HG03520 (cell line): ENCODE data around the gene GLYATL3.

Experiments used
- ATAC-seq: cut with Tn5 transposase; IDR thresholded peaks from one replicate; pipeline ENCODE4 v1.9.1; 2021; ENCODE audit warnings: mild to moderate bottlenecking, moderate library complexity; ENCODE audit not compliant: unreplicated experiment

GLYATL3 gene

DNA sequence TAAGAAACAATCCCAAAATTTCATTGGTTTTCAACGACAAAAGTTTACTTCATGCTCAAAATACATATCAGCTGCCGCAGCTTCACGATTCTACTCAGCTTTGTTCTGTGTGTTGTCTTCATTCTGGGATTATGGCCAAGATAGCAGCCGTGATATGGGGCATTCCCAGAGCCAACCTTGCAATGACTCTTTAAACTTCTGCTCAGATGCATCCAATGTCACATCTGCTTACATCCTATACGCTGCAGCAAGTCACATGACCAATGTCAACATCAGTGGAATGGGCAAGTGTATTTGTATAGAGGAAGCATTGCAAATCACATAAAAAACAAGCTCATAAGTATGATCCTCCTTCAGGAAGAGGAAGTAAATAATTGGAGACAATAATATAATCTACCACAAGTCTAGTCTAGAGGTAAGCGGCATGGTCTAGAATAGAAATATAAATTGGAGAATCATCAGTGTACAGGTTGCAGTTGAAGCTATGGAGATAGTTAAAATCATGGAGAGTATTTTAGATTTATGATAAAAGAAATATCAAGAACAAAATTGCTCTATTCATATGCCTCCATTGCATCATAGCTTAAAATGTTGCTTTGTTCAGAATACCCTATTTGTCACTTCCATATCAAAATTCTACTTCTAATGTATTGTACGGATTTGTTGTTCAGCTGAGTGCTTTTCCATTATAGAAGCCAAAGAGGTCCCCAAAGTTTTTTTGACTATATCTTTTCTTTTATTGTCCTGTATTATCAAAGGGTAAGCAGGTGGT is 43.5 kb downstream of the GLYATL3 start:
- no peak for ATAC-seq

DNA sequence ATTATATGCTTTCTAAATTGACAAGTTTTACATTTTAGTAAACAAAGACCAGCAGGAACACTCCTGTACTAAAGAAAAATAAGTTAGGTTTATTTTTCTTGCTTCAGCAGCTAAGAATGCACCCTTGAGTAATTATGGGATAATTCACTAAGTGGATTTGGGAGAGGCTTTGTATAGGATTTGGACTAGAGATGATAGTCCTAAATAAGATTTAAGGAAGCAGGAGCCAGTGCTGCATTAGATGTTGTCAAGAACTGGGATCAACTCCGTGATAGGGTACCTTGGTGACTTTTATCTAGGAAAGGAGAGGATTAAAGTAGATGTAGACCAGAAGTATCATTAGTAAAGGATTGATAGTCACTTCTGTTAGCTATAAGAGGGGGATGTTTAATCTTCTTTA is 46.6 kb downstream of the GLYATL3 start:
- no peak for ATAC-seq

DNA sequence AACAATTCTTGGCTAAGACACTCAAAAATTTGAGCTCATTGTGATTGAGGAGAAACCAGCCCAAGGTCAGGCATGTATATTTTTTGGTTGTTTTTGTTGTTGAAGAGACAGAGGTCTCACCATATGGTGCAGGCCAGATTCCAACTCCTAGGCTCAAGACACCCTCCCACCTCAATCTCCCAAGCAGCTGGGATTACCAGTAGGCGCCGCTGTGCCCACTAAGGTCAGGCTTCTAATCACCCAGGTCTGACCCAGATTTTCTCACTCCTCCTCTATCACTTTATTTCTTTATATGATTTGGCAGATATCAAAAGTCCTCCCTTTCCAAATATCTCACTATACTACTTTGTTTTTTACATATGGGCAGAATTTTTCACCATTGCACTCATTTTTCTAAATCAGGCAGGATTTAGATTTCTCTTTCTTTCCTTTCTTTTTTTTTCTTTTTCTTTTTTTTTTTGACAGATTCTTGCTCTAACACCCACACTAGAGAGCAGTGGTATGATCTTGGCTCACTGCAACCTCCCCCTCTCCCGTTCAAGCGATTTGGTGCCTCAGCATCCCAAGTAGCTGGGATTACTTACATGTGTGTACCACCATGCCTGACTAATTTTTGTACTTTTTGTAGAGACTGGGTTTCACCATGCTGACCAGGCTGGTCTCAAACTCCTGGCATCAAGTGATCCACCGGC is 49.0 kb downstream of the GLYATL3 start:
- no peak for ATAC-seq

DNA sequence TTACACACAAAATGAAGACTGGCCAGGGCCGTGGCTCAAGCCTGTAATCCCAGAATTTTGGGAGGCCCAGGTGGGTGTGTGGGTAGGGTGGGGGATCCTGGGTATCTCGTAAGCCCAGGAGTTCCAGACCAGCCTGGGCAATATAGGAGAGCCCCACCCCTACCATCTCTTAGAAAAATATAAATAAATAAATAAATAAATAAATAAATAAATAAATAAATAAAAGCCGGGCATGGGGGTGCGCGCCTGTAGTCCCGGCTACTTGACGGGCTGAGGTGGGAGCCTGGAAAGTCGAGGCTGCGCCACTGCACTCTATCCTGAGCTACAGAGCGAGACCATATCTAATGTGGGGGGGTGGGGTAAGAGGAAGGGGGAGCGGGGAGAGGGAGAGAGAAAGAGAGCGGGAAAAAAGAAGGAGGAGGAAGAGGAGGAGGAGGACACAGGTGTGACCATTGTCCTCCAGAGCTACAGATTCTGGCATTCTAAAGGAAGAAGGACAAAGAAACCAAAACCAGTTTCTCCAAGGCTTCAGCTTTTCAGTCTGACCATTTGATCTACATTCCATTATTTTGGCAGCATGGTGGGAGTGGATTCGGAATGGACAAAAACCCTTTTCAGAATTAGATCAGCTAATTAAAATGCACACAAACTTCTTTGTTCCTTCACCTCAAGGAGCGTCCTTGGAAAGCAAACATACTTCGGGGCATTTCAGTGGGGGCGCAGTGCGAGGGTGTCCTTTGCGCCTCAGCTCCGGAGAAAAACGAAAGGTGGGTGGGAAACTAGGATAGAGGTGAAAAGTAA is 50.2 kb downstream of the GLYATL3 start:
- no peak for ATAC-seq

DNA sequence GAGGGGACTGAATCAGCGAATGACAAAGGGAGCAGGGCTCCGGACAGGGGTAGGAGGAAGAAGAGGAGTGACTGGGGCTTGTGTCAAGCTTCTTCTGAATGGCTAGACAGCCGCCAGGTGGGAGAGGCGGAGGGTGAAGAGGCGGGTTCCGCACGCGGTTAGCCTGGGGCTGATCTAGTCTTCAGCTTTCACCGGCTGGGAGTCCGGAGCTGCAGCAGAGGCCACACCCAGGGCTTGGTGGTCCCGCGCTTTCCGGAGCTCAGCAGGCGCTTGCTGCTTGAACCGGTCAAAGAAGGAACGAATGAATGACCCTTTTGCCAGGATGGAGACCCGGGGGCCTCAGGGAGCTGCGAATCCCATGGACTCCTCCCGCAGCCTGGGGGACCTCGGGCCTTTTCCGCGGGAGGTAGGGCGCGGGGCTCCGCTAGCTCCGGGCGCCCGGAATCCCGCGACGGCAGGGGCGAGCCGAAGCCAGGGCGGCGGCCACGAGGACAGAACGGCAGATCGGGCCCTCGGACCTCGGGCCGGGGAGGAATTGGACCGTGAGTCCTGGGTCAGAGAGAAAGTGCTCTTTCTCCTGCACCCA is 50.9 kb downstream of the GLYATL3 start, which contains the start of gene C6orf141:
TSS of gene C6orf141 (plus strand) at position 177 of the 586 bp plus-strand sequence. CDS start at position 302, 125 bp downstream.
- ATAC-seq, result no peak

DNA sequence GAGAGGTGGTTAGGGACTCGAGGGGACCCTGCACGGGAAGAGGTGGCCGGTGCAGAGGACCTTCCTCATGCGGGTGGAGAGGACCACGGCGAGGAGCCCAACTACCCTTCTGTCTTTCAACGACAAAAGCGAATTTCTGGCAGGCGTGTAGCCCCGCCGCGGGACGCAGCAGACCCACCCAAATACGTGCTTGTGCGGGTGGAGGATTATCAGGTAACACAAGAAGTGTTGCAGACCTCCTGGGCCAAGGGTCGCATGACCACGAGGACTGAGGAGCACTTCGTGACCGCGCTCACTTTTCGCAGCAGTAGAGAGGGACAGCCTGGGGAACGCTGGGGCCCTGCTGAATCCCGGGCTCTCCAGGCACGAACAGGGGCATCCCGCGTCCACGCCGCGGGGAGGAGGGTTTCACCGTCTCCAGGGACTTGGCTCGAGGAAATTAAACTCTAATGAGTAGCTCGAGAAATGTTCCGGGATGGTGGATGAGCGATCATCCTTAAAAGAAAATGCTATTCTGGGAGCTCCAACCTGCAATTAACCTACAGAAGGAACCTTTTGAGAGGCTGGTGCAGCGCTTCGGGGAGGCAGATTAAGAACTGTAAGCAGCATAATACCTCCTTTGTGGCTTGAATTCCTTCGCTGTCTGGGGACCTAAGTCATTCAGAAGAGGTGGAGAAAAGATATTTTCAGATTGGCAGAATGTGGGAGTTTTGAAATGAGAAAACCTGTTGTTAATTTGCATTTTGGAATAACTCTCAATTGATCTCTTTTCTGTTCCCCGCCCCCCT is 51.5 kb downstream of the GLYATL3 start:
- peak; percentile 27 for ATAC-seq

DNA sequence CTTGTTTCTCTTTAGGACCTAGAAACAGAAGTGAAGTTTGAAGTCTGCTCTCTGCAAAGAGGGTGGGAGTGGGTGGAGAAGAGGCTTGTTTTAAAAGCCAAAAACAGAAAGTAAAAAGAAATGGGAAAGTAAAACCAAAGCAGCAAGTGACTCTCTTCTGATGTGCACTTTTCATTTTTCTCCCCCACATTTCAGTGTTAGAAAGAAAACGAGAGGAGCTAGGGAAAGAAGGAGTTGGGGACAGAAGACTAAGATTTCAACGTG is 52.1 kb downstream of the GLYATL3 start:
- ATAC-seq, result peak; percentile 35

DNA sequence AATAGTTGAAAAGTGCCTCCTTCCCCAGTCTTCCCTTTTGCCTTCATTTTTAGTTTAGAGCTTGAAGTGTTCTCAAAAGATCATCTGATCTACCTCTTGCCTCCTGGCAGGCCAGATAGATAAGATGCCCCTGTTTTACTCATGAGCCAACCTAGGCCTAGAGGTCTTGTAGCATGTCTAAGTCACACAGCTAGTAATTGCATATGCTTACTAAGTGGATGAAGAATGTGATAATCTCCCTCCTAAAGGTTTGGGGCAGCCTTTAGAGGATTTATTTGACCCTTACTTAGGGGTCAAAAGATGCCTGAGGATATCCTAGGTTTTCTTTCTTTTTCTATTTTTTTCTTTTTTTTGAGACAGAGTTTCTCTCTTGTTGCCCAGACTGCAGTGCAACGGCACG is 52.9 kb downstream of the GLYATL3 start:
- ATAC-seq, result no peak

DNA sequence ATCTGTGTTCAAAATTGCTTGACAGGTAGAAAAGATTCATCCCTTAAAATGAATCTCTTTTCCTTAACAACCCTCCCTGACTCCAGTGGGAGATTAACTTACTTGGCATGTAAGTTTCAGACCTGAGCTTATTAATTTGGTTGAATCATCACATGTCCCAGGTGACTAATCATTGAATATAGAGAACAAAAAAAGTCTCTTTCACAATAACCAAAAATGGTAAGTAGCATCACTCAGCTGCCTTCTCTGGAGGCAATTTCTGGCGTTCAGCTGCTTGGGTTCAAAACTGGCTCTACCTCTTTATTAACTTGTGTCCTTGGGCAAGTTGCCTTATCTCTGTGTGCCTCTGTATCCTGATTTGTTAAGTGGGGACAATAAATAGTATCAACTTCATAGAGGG is 53.7 kb downstream of the GLYATL3 start:
- ATAC-seq, result no peak

DNA sequence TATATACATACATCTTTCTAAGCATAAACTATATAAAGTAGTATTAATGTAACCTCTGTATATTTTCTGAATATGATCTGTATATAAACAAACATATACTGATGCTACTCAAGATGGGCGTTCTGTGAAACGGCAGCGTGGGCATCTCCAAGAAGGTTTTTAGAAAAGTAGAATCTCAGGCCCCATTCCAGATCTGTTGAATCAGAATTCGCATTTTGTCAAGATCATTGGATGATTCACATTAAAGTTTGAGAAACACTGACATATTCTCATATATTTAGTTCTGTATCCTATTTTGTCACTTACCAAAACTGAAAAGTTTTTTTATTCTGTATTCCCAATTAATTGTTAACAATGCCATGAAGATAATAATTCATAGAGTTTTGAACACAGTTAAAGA is 56.2 kb downstream of the GLYATL3 start:
- no peak for ATAC-seq

DNA sequence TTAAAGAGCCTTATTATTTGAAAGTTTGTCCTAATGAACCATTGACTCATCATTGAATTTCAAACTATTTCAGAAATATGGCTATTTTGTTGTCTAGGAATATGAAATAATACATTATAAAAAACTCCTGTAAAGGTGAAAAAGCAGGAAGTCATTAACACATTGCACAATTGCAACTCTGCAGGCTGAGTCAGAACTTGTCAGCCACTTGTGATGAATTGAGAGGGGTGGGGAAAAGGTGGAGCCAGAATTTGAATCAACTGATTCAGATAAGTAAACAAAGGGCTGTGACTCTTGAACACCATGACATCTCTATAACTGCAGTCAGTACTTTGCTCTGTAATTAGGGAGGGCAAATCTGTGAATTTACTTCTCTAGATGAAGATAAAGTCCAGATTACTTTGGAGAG is 56.7 kb downstream of the GLYATL3 start:
- ATAC-seq, result no peak

DNA sequence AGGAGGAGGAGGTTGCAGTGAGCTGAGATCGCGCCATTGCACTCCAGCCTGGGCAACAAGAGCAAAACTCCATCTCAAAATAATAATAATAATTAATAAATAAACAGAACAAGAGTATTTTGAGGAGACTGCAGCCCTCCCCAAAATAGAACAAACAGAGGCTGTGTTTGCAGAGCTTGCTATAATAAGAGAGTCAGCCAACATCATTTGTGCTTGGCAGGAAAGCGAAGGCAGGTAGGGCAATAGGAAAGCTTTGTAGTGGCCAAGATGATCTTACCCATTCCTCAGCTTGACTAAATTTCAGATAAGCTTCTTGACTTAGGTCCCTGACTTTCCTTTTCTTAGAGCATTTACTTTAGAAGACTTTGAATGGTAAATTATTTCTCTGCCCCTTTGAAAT is 57.5 kb downstream of the GLYATL3 start:
- ATAC-seq, result no peak

DNA sequence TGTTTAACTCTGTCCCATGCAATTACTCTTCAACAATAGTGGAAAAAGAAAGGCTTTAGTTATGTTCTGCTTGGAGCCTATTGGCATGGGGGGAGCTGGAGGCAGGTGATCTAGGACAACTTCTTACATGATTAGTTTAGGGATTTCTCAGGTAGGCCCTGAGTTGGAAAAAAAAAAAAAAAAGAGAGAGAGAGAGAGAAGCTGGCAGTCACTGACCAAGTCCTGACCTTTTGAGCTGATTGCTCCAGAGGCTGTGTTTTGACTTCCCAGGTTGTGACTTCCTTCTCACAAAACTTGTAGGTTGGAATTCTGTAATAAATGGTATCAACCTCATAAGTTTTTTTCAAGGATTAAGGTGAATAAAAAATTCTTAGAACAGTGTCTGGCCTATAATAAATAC is 58.5 kb downstream of the GLYATL3 start:
- ATAC-seq, result no peak

DNA sequence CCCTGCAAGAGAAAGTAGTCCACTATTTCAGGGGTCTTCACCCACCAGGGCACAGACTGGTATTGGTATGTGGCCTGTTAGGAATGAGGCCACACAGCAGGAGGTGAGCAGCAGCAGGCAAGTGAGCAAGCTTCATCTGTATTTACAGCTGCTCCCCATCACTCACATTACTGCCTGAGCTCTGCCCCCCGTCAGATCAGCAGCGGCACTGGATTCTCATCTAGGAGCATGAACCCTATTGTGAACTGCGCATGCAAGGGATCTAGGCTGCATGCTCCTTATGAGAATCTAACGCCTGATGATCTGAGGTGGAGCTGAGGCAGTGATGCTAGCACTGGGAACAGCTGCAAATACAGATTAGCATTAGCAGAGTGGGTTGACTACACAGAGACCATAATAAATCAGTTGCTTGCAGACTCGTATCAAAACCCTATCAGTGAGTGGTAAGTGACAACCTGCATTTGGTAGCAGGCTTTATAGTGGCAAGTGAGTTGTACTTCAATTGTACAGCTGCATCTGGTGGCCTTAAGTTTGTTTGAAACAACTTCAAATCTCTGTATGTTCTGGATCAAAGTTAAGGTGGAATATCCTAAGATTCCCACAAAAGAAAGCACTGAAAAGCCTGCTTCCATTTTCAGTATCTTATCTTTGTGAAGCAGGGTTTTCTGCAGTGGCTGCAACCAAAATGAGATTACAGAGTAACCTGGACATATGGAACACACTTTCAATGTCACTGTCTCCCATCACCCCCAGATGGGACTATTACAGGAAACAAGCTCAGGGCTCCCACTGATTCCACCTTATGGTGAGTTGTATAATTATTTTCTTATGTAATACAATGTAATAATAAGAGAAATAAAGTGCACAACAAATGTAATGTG is 63.5 kb downstream of the GLYATL3 start:
- ATAC-seq, result no peak

DNA sequence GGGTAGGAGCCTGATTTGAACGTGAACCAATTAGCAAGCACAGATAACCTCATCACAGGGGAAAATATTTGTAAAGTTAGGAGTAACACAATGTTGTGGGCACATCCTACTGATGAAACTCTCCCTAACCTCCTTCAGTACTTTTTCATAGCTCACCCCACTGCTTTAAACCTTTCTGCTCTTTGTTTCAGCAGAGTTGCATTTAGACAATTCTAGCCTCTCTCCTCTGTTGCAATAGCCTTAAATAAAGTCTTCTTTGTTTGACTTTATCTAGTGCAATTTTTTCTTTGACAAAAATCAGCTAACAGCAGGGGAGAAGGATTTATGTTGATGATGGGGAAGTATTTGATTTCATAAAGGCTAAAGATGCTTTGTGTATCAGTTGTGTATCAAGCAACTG is 64.8 kb downstream of the GLYATL3 start:
- ATAC-seq, result no peak

DNA sequence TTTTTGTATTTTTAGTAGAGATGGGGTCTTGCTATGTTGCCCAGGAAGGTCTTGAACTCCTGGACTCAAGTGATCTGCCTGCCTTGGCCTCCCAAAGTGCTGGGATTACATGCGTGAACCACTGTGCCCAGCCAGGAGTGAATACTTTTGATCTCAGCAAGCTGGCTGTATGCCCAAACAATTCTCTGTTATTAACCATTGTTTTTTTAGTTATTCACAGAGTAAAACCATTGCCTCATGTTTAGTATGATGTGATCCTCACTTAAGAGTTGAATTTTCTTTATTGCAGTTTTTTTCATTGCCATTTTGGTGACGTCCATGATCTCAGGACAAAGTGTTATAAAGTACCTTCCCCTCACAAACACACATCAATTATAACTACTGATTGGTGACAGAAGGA is 65.5 kb downstream of the GLYATL3 start:
- no peak for ATAC-seq

DNA sequence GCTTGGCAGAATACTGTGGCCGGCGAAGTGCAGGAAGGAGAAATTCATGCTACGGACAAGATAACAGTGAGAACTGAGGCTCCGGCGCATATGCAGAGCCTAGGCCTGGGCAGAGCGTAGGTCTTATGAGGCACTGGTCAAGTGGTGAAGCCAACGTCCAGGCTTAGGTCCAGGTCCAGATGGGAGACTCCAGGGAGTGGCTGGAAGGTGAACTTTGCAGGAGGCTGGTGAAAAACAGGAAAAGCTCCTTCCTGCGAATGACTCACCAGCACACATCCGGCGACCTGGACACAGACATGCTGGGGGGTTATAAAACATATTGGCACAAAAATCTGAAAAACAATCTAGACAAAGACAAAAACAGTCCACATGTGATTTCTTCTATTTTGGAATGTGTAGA is 66.1 kb downstream of the GLYATL3 start:
- ATAC-seq, result no peak

DNA sequence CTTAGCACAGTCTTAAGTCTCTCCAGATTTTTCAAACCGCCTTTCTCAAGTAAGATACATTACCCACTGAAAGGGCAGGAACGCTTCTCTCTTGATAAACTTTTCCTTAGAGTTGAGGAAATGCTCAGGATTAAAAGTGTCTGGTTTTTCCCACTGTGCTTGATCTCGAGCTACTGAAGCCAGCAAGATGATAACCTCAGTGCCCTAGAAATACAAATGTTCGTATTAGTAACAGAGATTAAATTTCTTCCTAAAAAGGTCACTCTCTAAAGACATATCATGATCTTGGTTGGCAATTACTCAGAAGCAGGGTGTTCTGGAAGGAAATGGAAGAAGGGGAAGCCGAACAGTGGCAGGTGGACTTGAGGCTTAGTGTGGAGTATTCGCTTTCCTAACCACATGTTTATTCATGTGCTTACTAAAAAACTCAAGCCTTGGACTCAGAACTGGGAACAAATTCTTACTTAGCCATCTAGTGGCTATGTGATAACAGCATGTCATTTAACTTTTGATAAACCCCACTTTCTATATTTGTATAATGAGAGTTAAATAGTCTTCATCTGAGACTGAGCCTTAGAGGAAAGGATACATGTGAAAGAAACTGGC is 70.9 kb downstream of the GLYATL3 start:
- ATAC-seq, result no peak

DNA sequence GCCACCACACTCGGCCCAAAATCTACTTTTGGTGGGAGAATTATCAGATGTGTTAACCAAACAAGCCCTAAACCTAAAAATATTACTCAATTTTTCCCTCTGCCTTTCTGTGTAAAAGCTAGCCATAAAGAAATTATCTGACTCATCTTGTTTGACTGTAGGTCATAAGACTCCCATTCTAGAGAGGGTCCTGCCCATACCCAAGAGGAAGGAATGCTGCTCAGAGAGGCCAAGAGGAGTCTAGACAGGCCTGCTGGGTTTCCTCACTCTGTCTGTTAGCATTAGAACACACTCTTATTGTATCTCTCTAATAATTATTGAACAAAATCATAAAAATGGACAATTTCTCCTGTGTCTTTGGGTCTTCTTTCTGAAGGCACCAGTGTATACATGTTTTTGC is 76.9 kb downstream of the GLYATL3 start:
- ATAC-seq, result no peak
